Activated naive CD8-positive, alpha-beta T cell treated with anti-CD3 and anti-CD28 coated beads for 36 hours (primary cell): ENCODE data around the gene GIMAP1. TPM values are rescaled to one million over a fixed set of nuclear protein-coding genes. Genes with fewer than 3 reads are reported as not detected.
"Not testable (repeated sequence)": the region's sequence is repeated elsewhere in the genome, so short reads cannot be mapped to it uniquely, and the experiment has no call there.

ENCODE experiments used
- DNase-seq: peaks from one replicate; pipeline ENCODE4 v3.0.0; 2021
- H3K27ac Mint-ChIP-seq: one replicate; pipeline ENCODE4 v1.8.0; 2022; ENCODE audit warnings: mild to moderate bottlenecking, moderate library complexity, mixed read lengths
- H3K27me3 Mint-ChIP-seq: one replicate; pipeline ENCODE4 v1.8.0; 2022; ENCODE audit warnings: mild to moderate bottlenecking, mixed read lengths
- H3K36me3 Mint-ChIP-seq: one replicate; pipeline ENCODE4 v1.8.0; 2021; ENCODE audit warnings: mild to moderate bottlenecking, mixed read lengths
- H3K4me1 Mint-ChIP-seq: one replicate; pipeline ENCODE4 v1.8.0; 2021; ENCODE audit warnings: mixed read lengths
- H3K4me3 Mint-ChIP-seq: one replicate; pipeline ENCODE4 v1.8.0; 2022; ENCODE audit warnings: mild to moderate bottlenecking, moderate library complexity, mixed read lengths
- H3K9me3 Mint-ChIP-seq: one replicate; pipeline ENCODE4 v1.8.0; 2022; ENCODE audit warnings: mixed read lengths
- total RNA-seq, 2 experiments: library from RNA; stranded (reverse); gene quantifications; one replicate each; pipeline ENCODE4 v1.2.3, GENCODE V29; 2021

The GIMAP1 gene
- 1 to 10 TPM; 6.1 to 6.2 TPM for total RNA-seq

- peak; percentile 50 for DNase-seq
- Mint-ChIP-seq H3K4me3 (peak within 1 kb of the TSS; percentile 76), H3K36me3 (peaks cover 50% of the 10 kb centered on the region), H3K4me1 (peaks cover 40% of the 10 kb centered on the region), H3K27me3 (no peaks in the 10 kb centered on the region), H3K27ac (peak within 1 kb of the TSS; percentile 83), H3K9me3 (peaks cover 22% of the 10 kb centered on the region)
Measured at GRCh38 chr7:150716368-150716767, at the start of gene GIMAP1. Gene GIMAP1 (plus strand): TSS chr7:150716613. CDS start chr7:150719048, 2,435 bp downstream.

- peak overlapping the region; percentile 16 for H3K4me3 Mint-ChIP-seq
- H3K36me3 Mint-ChIP-seq, result peaks cover 77% of the 10 kb centered on the region
- no peaks in the 10 kb centered on the region for H3K27me3 Mint-ChIP-seq
Measured at GRCh38 chr7:150668472-150668911, 47.9 kb upstream of the GIMAP1 start.

GRCh38 chr7:150668977-150669376 is 47.4 kb upstream of the GIMAP1 start:
- peaks cover 27% of the 10 kb centered on the region for H3K9me3 Mint-ChIP-seq
- peak overlapping the region; percentile 98 for H3K27ac Mint-ChIP-seq
- H3K4me1 Mint-ChIP-seq, result peaks cover 80% of the 10 kb centered on the region
- H3K27me3 Mint-ChIP-seq, result no peaks in the 10 kb centered on the region
- DNase-seq, result no peak
- H3K36me3 Mint-ChIP-seq, result peaks cover 75% of the 10 kb centered on the region
- peak overlapping the region; percentile 38 for H3K4me3 Mint-ChIP-seq

More at GRCh38 chr7:150668472-150668911, 47.9 kb upstream of the GIMAP1 start:
- peaks cover 27% of the 10 kb centered on the region for H3K9me3 Mint-ChIP-seq
- H3K27ac Mint-ChIP-seq, result peak overlapping the region; percentile 98
- H3K4me1 Mint-ChIP-seq, result peaks cover 85% of the 10 kb centered on the region
- peak; percentile 75 for DNase-seq

- Mint-ChIP-seq H3K9me3 (peaks cover 28% of the 10 kb centered on the region), H3K36me3 (peaks cover 51% of the 10 kb centered on the region), H3K27ac (peak overlapping the region; percentile 68), H3K4me1 (peaks cover 74% of the 10 kb centered on the region)
- H3K4me3 Mint-ChIP-seq, DNase-seq, H3K27me3 Mint-ChIP-seq: not testable (repeated sequence)
Measured at GRCh38 chr7:150671798-150672585, 44.4 kb upstream of the GIMAP1 start.

- no peaks in the 10 kb centered on the region for H3K27me3 Mint-ChIP-seq
- no peak for DNase-seq
- peaks cover 29% of the 10 kb centered on the region for H3K9me3 Mint-ChIP-seq
- peak overlapping the region; percentile 69 for H3K27ac Mint-ChIP-seq
- peaks cover 49% of the 10 kb centered on the region for H3K36me3 Mint-ChIP-seq
- no peak overlapping the region for H3K4me3 Mint-ChIP-seq
- peaks cover 70% of the 10 kb centered on the region for H3K4me1 Mint-ChIP-seq
Measured at GRCh38 chr7:150675714-150676113, 40.7 kb upstream of the GIMAP1 start.

GRCh38 chr7:150676276-150676675 is 40.1 kb upstream of the GIMAP1 start:
- H3K4me3 Mint-ChIP-seq, result peak overlapping the region; percentile 8
- H3K9me3 Mint-ChIP-seq, result peaks cover 29% of the 10 kb centered on the region
- H3K4me1 Mint-ChIP-seq, result peaks cover 68% of the 10 kb centered on the region
- peaks cover 48% of the 10 kb centered on the region for H3K36me3 Mint-ChIP-seq
- not testable (repeated sequence) for H3K27me3 Mint-ChIP-seq, DNase-seq
- peak overlapping the region; percentile 62 for H3K27ac Mint-ChIP-seq

GRCh38 chr7:150676854-150677253 is 39.6 kb upstream of the GIMAP1 start:
- Mint-ChIP-seq H3K4me1 (peaks cover 66% of the 10 kb centered on the region), H3K36me3 (peaks cover 49% of the 10 kb centered on the region), H3K9me3 (peaks cover 32% of the 10 kb centered on the region), H3K27ac (peak overlapping the region; percentile 62), H3K4me3 (peak overlapping the region; percentile 8)
- not testable (repeated sequence) for H3K27me3 Mint-ChIP-seq, DNase-seq

- not testable (repeated sequence) for DNase-seq, H3K27me3 Mint-ChIP-seq
- Mint-ChIP-seq H3K4me1 (peaks cover 59% of the 10 kb centered on the region), H3K27ac (peak overlapping the region; percentile 79), H3K4me3 (peak overlapping the region; percentile 15), H3K9me3 (peaks cover 31% of the 10 kb centered on the region), H3K36me3 (peaks cover 48% of the 10 kb centered on the region)
Measured at GRCh38 chr7:150678601-150679000, 37.8 kb upstream of the GIMAP1 start.

GRCh38 chr7:150680364-150680763 is 36.0 kb upstream of the GIMAP1 start:
- not testable (repeated sequence) for DNase-seq, H3K4me3 Mint-ChIP-seq, H3K27me3 Mint-ChIP-seq
- peak overlapping the region; percentile 69 for H3K27ac Mint-ChIP-seq
- peaks cover 30% of the 10 kb centered on the region for H3K9me3 Mint-ChIP-seq
- H3K4me1 Mint-ChIP-seq, result peaks cover 65% of the 10 kb centered on the region
- peaks cover 47% of the 10 kb centered on the region for H3K36me3 Mint-ChIP-seq

GRCh38 chr7:150685219-150686029 is 31.0 kb upstream of the GIMAP1 start, which contains the start of gene GIMAP2:
Gene GIMAP2 (plus strand): TSS chr7:150685706. CDS start chr7:150687060, 1,354 bp downstream.
- H3K4me1 Mint-ChIP-seq, result peaks cover 55% of the 10 kb centered on the region
- peaks cover 68% of the 10 kb centered on the region for H3K36me3 Mint-ChIP-seq
- peaks cover 36% of the 10 kb centered on the region for H3K9me3 Mint-ChIP-seq

GRCh38 chr7:150686030-150686631 is 30.3 kb upstream of the GIMAP1 start:
- Mint-ChIP-seq H3K4me1 (peaks cover 49% of the 10 kb centered on the region), H3K27me3 (no peaks in the 10 kb centered on the region), H3K27ac (peak overlapping the region; percentile 97), H3K4me3 (peak overlapping the region; percentile 95), H3K36me3 (peaks cover 70% of the 10 kb centered on the region), H3K9me3 (peaks cover 39% of the 10 kb centered on the region)
- no peak for DNase-seq

More at GRCh38 chr7:150685219-150686029, 31.0 kb upstream of the GIMAP1 start, which contains the start of gene GIMAP2:
- H3K27me3 Mint-ChIP-seq, result no peaks in the 10 kb centered on the region
- H3K27ac Mint-ChIP-seq, result peak within 1 kb of the TSS; percentile 97
- DNase-seq, result no peak
- H3K4me3 Mint-ChIP-seq, result peak within 1 kb of the TSS; percentile 95

- peak overlapping the region; percentile 95 for H3K4me3 Mint-ChIP-seq
- H3K27me3 Mint-ChIP-seq, result no peaks in the 10 kb centered on the region
- H3K4me1 Mint-ChIP-seq, result peaks cover 42% of the 10 kb centered on the region
- H3K36me3 Mint-ChIP-seq, result peaks cover 76% of the 10 kb centered on the region
- DNase-seq, result no peak
- peaks cover 42% of the 10 kb centered on the region for H3K9me3 Mint-ChIP-seq
- H3K27ac Mint-ChIP-seq, result peak overlapping the region; percentile 97
Measured at GRCh38 chr7:150688630-150689029, 27.8 kb upstream of the GIMAP1 start.

- Mint-ChIP-seq H3K36me3 (peaks cover 69% of the 10 kb centered on the region), H3K27me3 (no peaks in the 10 kb centered on the region), H3K27ac (no peak overlapping the region), H3K4me3 (no peak overlapping the region), H3K4me1 (no peaks in the 10 kb centered on the region), H3K9me3 (peaks cover 69% of the 10 kb centered on the region)
- no peak for DNase-seq
Measured at GRCh38 chr7:150695654-150696053, 20.8 kb upstream of the GIMAP1 start.

- H3K36me3 Mint-ChIP-seq, result peaks cover 57% of the 10 kb centered on the region
- peaks cover 69% of the 10 kb centered on the region for H3K9me3 Mint-ChIP-seq
- H3K27ac Mint-ChIP-seq, result no peak overlapping the region
- DNase-seq, result no peak
- no peak overlapping the region for H3K4me3 Mint-ChIP-seq
- H3K27me3 Mint-ChIP-seq, result no peaks in the 10 kb centered on the region
- H3K4me1 Mint-ChIP-seq, result peaks cover 2% of the 10 kb centered on the region
Measured at GRCh38 chr7:150703209-150703608, 13.2 kb upstream of the GIMAP1 start.
